H1 (cell line): Measurements from ENCODE around the gene PHF14. TPM values are rescaled to one million over a fixed set of nuclear protein-coding genes. Genes with fewer than 3 reads are reported as not detected.

Experiments
- CTCF ChIA-PET: fragments of 300-600 bp; sonication (Branson Sonifier 250); formaldehyde crosslinking; loops from one replicate; lab custom pipeline; 2021; ENCODE audit not compliant: partially characterized antibody; lab: Charles Lee
- POLR2A ChIA-PET: fragments of 300-600 bp; sonication (Branson Sonifier 250); formaldehyde crosslinking; loops from one replicate; lab custom pipeline; 2021; ENCODE audit warnings: inconsistent platforms; ENCODE audit not compliant: partially characterized antibody; lab: Charles Lee
- DNase-seq, 2 experiments: peaks; one replicate each; pipeline versions ENCODE4 v3.0.0 to v3.0.0-alpha.2; 2010 to 2022; ENCODE audit warnings: low spot score in 2 of 2, low read depth in 1 of 2, mixed read lengths in 1 of 2
- FAIRE-seq: peaks from 2 replicates; lab custom pipeline; 2011; peaks lifted over from hg19 to GRCh38; lab: Jason Lieb, UNC
- H2AFZ ChIP-seq: 2 replicates; pipeline ENCODE4 v1.8.1; 2012; ENCODE audit warnings: low read length, inconsistent platforms
- H2AK5ac ChIP-seq: 2 replicates; pipeline ENCODE4 v1.6.1; 2013; ENCODE audit warnings: low read depth, low read length
- H2BK120ac ChIP-seq: replicated peaks from 2 replicates; pipeline ENCODE3; 2013; ENCODE audit warnings: low read depth, low read length, inconsistent platforms
- H2BK12ac ChIP-seq: 2 replicates; pipeline ENCODE4 v1.6.1; 2013; ENCODE audit warnings: low read depth, low read length
- H2BK15ac ChIP-seq: 2 replicates; pipeline ENCODE4 v1.6.1; 2013; ENCODE audit warnings: low read length
- H2BK20ac ChIP-seq: 2 replicates; pipeline ENCODE4 v1.6.1; 2013; ENCODE audit warnings: low read length
- H2BK5ac ChIP-seq: 2 replicates; pipeline ENCODE4 v1.6.1; 2013; ENCODE audit warnings: low read depth, low read length
- H3K14ac ChIP-seq: 2 replicates; pipeline ENCODE4 v1.6.1; 2013; ENCODE audit warnings: inconsistent platforms; ENCODE audit not compliant: insufficient read length
- H3K18ac ChIP-seq: 2 replicates; pipeline ENCODE4 v1.6.1; 2013; ENCODE audit warnings: low read length; ENCODE audit errors: extremely low read depth
- H3K23ac ChIP-seq: 2 replicates; pipeline ENCODE4 v1.6.1; 2013; ENCODE audit warnings: inconsistent platforms; ENCODE audit not compliant: insufficient read length
- H3K23me2 ChIP-seq: 2 replicates; pipeline ENCODE4 v1.6.1; 2013; ENCODE audit warnings: low read depth, low read length
- H3K27ac ChIP-seq: 2 replicates; pipeline ENCODE4 v1.6.1; 2011; ENCODE audit warnings: low read depth, low read length, inconsistent platforms
- H3K27me3 ChIP-seq, 4 experiments: replicated peaks in 1 of 4; 1 replicate in 1 of 4; 2 replicates in 3 of 4; pipeline versions ENCODE4 v1.6.1 to v1.8.1; 2011 to 2013; ENCODE audit warnings: low read length in 3 of 4, mild to moderate bottlenecking in 3 of 4, inconsistent platforms in 2 of 4, mixed read lengths in 2 of 4, moderate library complexity in 1 of 4; ENCODE audit not compliant: control insufficient read depth in 3 of 4, insufficient read depth in 3 of 4; ENCODE audit errors: extremely low read depth in 1 of 4
- H3K36me3 ChIP-seq, 4 experiments: 2 replicates each; pipeline versions ENCODE4 v1.6.1 to v1.8.1; 2011 to 2013; ENCODE audit warnings: mild to moderate bottlenecking in 4 of 4, low read length in 3 of 4, moderate library complexity in 2 of 4, control low read depth in 1 of 4, inconsistent platforms in 1 of 4; ENCODE audit not compliant: insufficient read depth in 4 of 4, control insufficient read depth in 2 of 4
- H3K4ac ChIP-seq: replicated peaks from 2 replicates; pipeline ENCODE3; 2013; ENCODE audit warnings: low read length, low read depth, mixed read lengths, inconsistent platforms; ENCODE audit not compliant: insufficient read length
- H3K4me1 ChIP-seq, 4 experiments: replicated peaks in 1 of 4; 1 replicate in 1 of 4; 2 replicates in 3 of 4; pipeline versions ENCODE4 v1.6.1 to v1.8.1; 2011 to 2013; ENCODE audit warnings: low read length in 3 of 4, inconsistent platforms in 2 of 4, mixed read lengths in 1 of 4; ENCODE audit not compliant: insufficient read depth in 4 of 4, control insufficient read depth in 3 of 4
- H3K4me2 ChIP-seq, 2 experiments: 2 replicates each; pipeline versions ENCODE4 v1.6.1 to v1.8.1; 2011 to 2013; ENCODE audit warnings: low read depth in 2 of 2, low read length in 2 of 2, control low read depth in 1 of 2, inconsistent platforms in 1 of 2, mild to moderate bottlenecking in 1 of 2; ENCODE audit not compliant: insufficient read depth in 1 of 2
- H3K4me3 ChIP-seq, 4 experiments: fragments of 200-600, 300-600 bp in 1 of 4; sonication (generic), shearing (Covaris generic), sonication (Bioruptor Twin) in 1 of 4; 2 replicates each; pipeline versions ENCODE4 v1.5.1 to v1.8.1; 2011 to 2016; ENCODE audit warnings: low read length in 4 of 4, low read depth in 3 of 4, control low read depth in 2 of 4, inconsistent platforms in 2 of 4, mild to moderate bottlenecking in 2 of 4, mixed read lengths in 1 of 4, moderate library complexity in 1 of 4; ENCODE audit not compliant: insufficient read depth in 2 of 4; ENCODE audit errors: extremely low read depth in 1 of 4
- H3K56ac ChIP-seq: replicated peaks from 2 replicates; pipeline ENCODE3; 2013; ENCODE audit warnings: low read depth, mild to moderate bottlenecking, mixed read lengths, low read length, inconsistent platforms; ENCODE audit not compliant: insufficient read length
- H3K79me1 ChIP-seq: 2 replicates; pipeline ENCODE4 v1.6.1; 2013; ENCODE audit warnings: low read depth, low read length, control low read depth
- H3K79me2 ChIP-seq, 2 experiments: 2 replicates each; pipeline versions ENCODE4 v1.6.1 to v1.8.1; 2012 to 2013; ENCODE audit warnings: low read length in 2 of 2, mild to moderate bottlenecking in 2 of 2, inconsistent platforms in 1 of 2; ENCODE audit not compliant: insufficient read depth in 2 of 2, control insufficient read depth in 1 of 2
- H3K9ac ChIP-seq, 4 experiments: replicated peaks in 1 of 4; 1 replicate in 1 of 4; 2 replicates in 3 of 4; pipeline versions ENCODE4 v1.6.1 to v1.8.1; 2011 to 2013; ENCODE audit warnings: low read depth in 3 of 4, low read length in 3 of 4, control low read depth in 2 of 4, mild to moderate bottlenecking in 2 of 4, moderate library complexity in 2 of 4, inconsistent platforms in 1 of 4; ENCODE audit errors: extremely low read depth in 1 of 4
- H3K9me3 ChIP-seq, 2 experiments: 2 replicates each; pipeline versions ENCODE4 v1.6.1 to v1.8.1; 2012 to 2013; ENCODE audit warnings: mild to moderate bottlenecking in 2 of 2, moderate library complexity in 2 of 2, control low read depth in 1 of 2, inconsistent platforms in 1 of 2, low read depth in 1 of 2, low read length in 1 of 2, mixed read lengths in 1 of 2; ENCODE audit not compliant: insufficient read depth in 2 of 2
- H4K20me1 ChIP-seq, 2 experiments: replicated peaks in 1 of 2; 2 replicates each; pipeline versions ENCODE3 to v1.8.1; 2011 to 2013; ENCODE audit warnings: inconsistent platforms in 2 of 2, low read length in 2 of 2, mild to moderate bottlenecking in 1 of 2; ENCODE audit not compliant: insufficient read depth in 2 of 2, control insufficient read depth in 1 of 2
- H4K5ac ChIP-seq: 2 replicates; pipeline ENCODE4 v1.6.1; 2013; ENCODE audit warnings: low read length, low read depth, mixed read lengths, inconsistent platforms; ENCODE audit not compliant: insufficient read length
- H4K8ac ChIP-seq: 2 replicates; pipeline ENCODE4 v1.8.0; 2013; ENCODE audit warnings: mild to moderate bottlenecking, moderate library complexity, low read length, inconsistent platforms; ENCODE audit not compliant: insufficient read depth; ENCODE audit errors: extremely low read depth
- H4K91ac ChIP-seq: replicated peaks from 2 replicates; pipeline ENCODE3; 2013; ENCODE audit warnings: low read length, mixed read lengths, inconsistent platforms; ENCODE audit not compliant: insufficient read length
- MAX ChIP-seq: IDR thresholded peaks from 2 replicates; pipeline ENCODE4 v1.6.1; 2012; ENCODE audit warnings: inconsistent platforms
- SIRT6 ChIP-seq: IDR thresholded peaks from one replicate; pipeline ENCODE4 v1.7.1; 2012; ENCODE audit warnings: low read length, inconsistent platforms
- SRF ChIP-seq: IDR thresholded peaks from 2 replicates; pipeline ENCODE4 v1.6.1; 2011; ENCODE audit warnings: mild to moderate bottlenecking, low read depth, low read length, moderate library complexity
- WGBS, 2 experiments: shearing (Covaris generic) in 1 of 2; methylation state at CpG; one replicate each; pipeline versions ENCODE4 v1.1.6 to v1.1.7; 2013 to 2015; ENCODE audit warnings: low lambda C conversion rate in 2 of 2, mixed read lengths in 2 of 2, inconsistent platforms in 1 of 2, low coverage in 1 of 2, missing lambda C conversion rate in 1 of 2; ENCODE audit not compliant: insufficient replicate concordance in 2 of 2, insufficient coverage in 1 of 2, insufficient read length in 1 of 2; ENCODE audit errors: extremely low coverage in 1 of 2, missing lambda C conversion rate in 1 of 2; 5-methylcytosine and 5-hydroxymethylcytosine counted together
- polyA plus RNA-seq, 7 experiments: library from polyadenylated mRNA; depleted of rRNA in 3 of 7; stranded (reverse) in 5 of 7; unstranded in 2 of 7; fragments of >200 nt in 5 of 7; fragments of 200-250 nt in 2 of 7; gene quantifications; 1 replicate in 5 of 7; 2 replicates in 1 of 7; 4 replicates in 1 of 7; pipeline versions ENCODE4 v1.2.1 to v1.2.3, GENCODE V29; 2011 to 2013; ENCODE audit warnings: missing spikeins in 2 of 7, mixed read lengths in 2 of 7
- total RNA-seq: library from RNA; stranded (reverse); fragmentation: NEBNext Ultra II Directional; extraction: Animal tissue kit (Norgen Biotek cat#: 25700); gene quantifications from 2 replicates; pipeline ENCODE4 v1.2.1, GENCODE V29; 2021

The PHF14 gene
- total and polyA plus RNA-seq, 2 of the 8 experiments (the other 6 are each of a cell fraction or from before 2014, with no cell fraction given) = 17.9 to 70.6 TPM

- peak overlapping the region; percentile 34 to 61 (median 51) for H3K4me3 ChIP-seq
- H3K4ac ChIP-seq = no peak overlapping the region
- H3K79me1 ChIP-seq = no peaks in the 10 kb centered on the region
- H3K23me2 ChIP-seq = 0 out of 2 replicates have a peak, but pooled peaks cover 2% of the 10 kb centered on the region
- H2BK20ac ChIP-seq = no peak overlapping the region
- no peak overlapping the region for H2BK15ac ChIP-seq
- peak overlapping the region; percentile 67 to 97 for H3K4me2 ChIP-seq
- CTCF ChIA-PET = interaction anchor here (1.0 to 2.6 kb wide), 6 partner anchors 15 to 485 kb away, joined by 3 to 13 read pairs (median 6); no protein-coding TSS in a partner anchor
- H4K5ac ChIP-seq = no peak overlapping the region
- no peak overlapping the region for H3K14ac ChIP-seq
- H2BK120ac ChIP-seq = no peak overlapping the region
- H2BK12ac ChIP-seq = peak overlapping the region; percentile 44; the same call in 1 of the 2 replicates
- H3K79me2 ChIP-seq = no peaks in the 10 kb centered on the region
- no peak overlapping the region for H3K23ac ChIP-seq
- no peak overlapping the region for H4K91ac ChIP-seq
- no peak overlapping the region for H2AFZ ChIP-seq
- H3K9ac ChIP-seq = peak overlapping the region in 3 of 4 experiments; percentile 26 to 49 (median 26); a peak in 5 of 7 replicates
- POLR2A ChIA-PET = interaction anchor here (0.6 to 1.5 kb wide), 7 partner anchors 8 to 253 kb away, joined by 3 to 5 read pairs (median 3); partner anchors contain the start of gene PHF14
- H4K8ac ChIP-seq = 0 out of 2 replicates have a peak overlapping the region, but pooled peaks have one; percentile 22
- H3K18ac ChIP-seq = peak overlapping the region; percentile 85
- peaks cover 0 to 7% (median 4%) of the 10 kb centered on the region in 4 experiments; a peak in 4 of 7 replicates for H3K27me3 ChIP-seq
- no peak overlapping the region for H3K56ac ChIP-seq
- no peaks in the 10 kb centered on the region for H3K36me3 ChIP-seq
- DNase-seq (peak; percentile 31 to 58), FAIRE-seq (no peak)
- H3K9me3 ChIP-seq = no peaks in the 10 kb centered on the region
- peak overlapping the region; percentile 56; the same call in 1 of the 2 replicates for H2BK5ac ChIP-seq
- H3K27ac ChIP-seq = peak overlapping the region; percentile 27
- no peak overlapping the region for H2AK5ac ChIP-seq
- H4K20me1 ChIP-seq = no peaks in the 10 kb centered on the region
- H3K4me1 ChIP-seq = peaks cover 6 to 17% (median 15%) of the 10 kb centered on the region in 4 experiments
- 4% methylated on average over 16 of the region's 17 CpGs; no CpG with 5 or more reads in 1 of the 2 experiments for WGBS, 2 experiments
- TF ChIP-seq SIRT6 (no peak), SRF (no peak), MAX (0 out of 2 replicates have a peak, but pooled peaks have one; percentile 17)
Observed at GRCh38 chr7:11193131-11193867, 219.6 kb downstream of the PHF14 start.
